Neutrophil (primary cell): ENCODE results near the gene TUBGCP2.

ENCODE experiments used
- H3K27ac ChIP-seq: fragments of 200-600 bp; sonication (generic); 2 replicates; pipeline ENCODE4 v1.5.1; 2016; ENCODE audit warnings: mild to moderate bottlenecking, moderate library complexity
- H3K27me3 ChIP-seq: fragments of 200-600 bp; sonication (generic); 2 replicates; pipeline ENCODE4 v1.6.0; 2016; ENCODE audit warnings: mild to moderate bottlenecking
- H3K36me3 ChIP-seq: fragments of 200-600 bp; sonication (generic); 2 replicates; pipeline ENCODE4 v1.5.1; 2017
- H3K4me1 ChIP-seq, 2 experiments: fragments of 200-600 bp in 1 of 2; sonication (generic) in 1 of 2; 1 replicate in 1 of 2; 2 replicates in 1 of 2; pipeline versions ENCODE4 v1.5.1 to v1.6.1; 2013 to 2016; ENCODE audit warnings: low read depth in 1 of 2, low read length in 1 of 2, mild to moderate bottlenecking in 1 of 2, moderate library complexity in 1 of 2; ENCODE audit not compliant: control insufficient read depth in 1 of 2, insufficient read depth in 1 of 2
- H3K4me3 ChIP-seq, 2 experiments: fragments of 200-600 bp in 1 of 2; sonication (generic) in 1 of 2; 1 replicate in 1 of 2; 2 replicates in 1 of 2; pipeline ENCODE4 v1.5.1; 2013 to 2016; ENCODE audit warnings: low read depth in 1 of 2, low read length in 1 of 2, mild to moderate bottlenecking in 1 of 2, moderate library complexity in 1 of 2
- H3K9me3 ChIP-seq: fragments of 200-600 bp; sonication (generic); 2 replicates; pipeline ENCODE4 v1.5.1; 2016
- CTCF ChIP-seq: fragments of 200-600 bp; sonication (generic); IDR thresholded peaks from 2 replicates; pipeline ENCODE4 v1.5.1; 2016; ENCODE audit warnings: antibody characterized with exemption

TUBGCP2 gene

GRCh38 chr10:133252223-133252552, 56.5 kb downstream of the TUBGCP2 start:
- H3K9me3 ChIP-seq, result no peaks in the 10 kb centered on the region
- no peaks in the 10 kb centered on the region for H3K36me3 ChIP-seq
- peaks cover 75% of the 10 kb centered on the region for H3K27me3 ChIP-seq
- peaks cover 4 to 10% of the 10 kb centered on the region in 2 experiments for H3K4me1 ChIP-seq
- no peak overlapping the region for H3K27ac ChIP-seq
- no peak overlapping the region for H3K4me3 ChIP-seq
- no peak for TF ChIP-seq CTCF

GRCh38 chr10:133251388-133252222, 57.1 kb downstream of the TUBGCP2 start:
- no peak for TF ChIP-seq CTCF
- Histone ChIP-seq H3K4me3 (no peak overlapping the region), H3K9me3 (no peaks in the 10 kb centered on the region), H3K27ac (no peak overlapping the region), H3K27me3 (peaks cover 76% of the 10 kb centered on the region), H3K4me1 (peaks cover 0 to 6% of the 10 kb centered on the region in 2 experiments), H3K36me3 (no peaks in the 10 kb centered on the region)

- Histone ChIP-seq H3K4me1 (peaks cover 0 to 6% of the 10 kb centered on the region in 2 experiments), H3K36me3 (no peaks in the 10 kb centered on the region), H3K27me3 (peaks cover 76% of the 10 kb centered on the region), H3K9me3 (no peaks in the 10 kb centered on the region), H3K4me3 (no peak overlapping the region), H3K27ac (no peak overlapping the region)
- TF ChIP-seq CTCF, result no peak
Measured at GRCh38 chr10:133249975-133250754, 58.5 kb downstream of the TUBGCP2 start.

GRCh38 chr10:133249094-133249780, 59.4 kb downstream of the TUBGCP2 start:
- no peaks in the 10 kb centered on the region for H3K9me3 ChIP-seq
- no peak overlapping the region for H3K27ac ChIP-seq
- no peaks in the 10 kb centered on the region for H3K36me3 ChIP-seq
- no peak overlapping the region for H3K4me3 ChIP-seq
- H3K4me1 ChIP-seq, result peaks cover 0 to 6% of the 10 kb centered on the region in 2 experiments
- peaks cover 76% of the 10 kb centered on the region for H3K27me3 ChIP-seq
- no peak for TF ChIP-seq CTCF

- TF ChIP-seq CTCF, result no peak
- Histone ChIP-seq H3K9me3 (no peaks in the 10 kb centered on the region), H3K27ac (no peak overlapping the region), H3K36me3 (no peaks in the 10 kb centered on the region), H3K4me1 (peaks cover 0 to 3% of the 10 kb centered on the region in 2 experiments), H3K27me3 (peaks cover 78% of the 10 kb centered on the region), H3K4me3 (no peak overlapping the region)
Measured at GRCh38 chr10:133248334-133248715, 60.3 kb downstream of the TUBGCP2 start.
